Muscle layer of duodenum (tissue), 2 donors: ENCODE measurements around the gene URB2.
"Not testable (repeated sequence)": the region's sequence is repeated elsewhere in the genome, so short reads cannot be mapped to it uniquely, and the experiment has no call there.

Experiments
- H3K27ac ChIP-seq: one replicate; pipeline ENCODE4 v1.7.0; 2013; ENCODE audit warnings: mild to moderate bottlenecking, low read length
- H3K27me3 ChIP-seq: one replicate; pipeline ENCODE4 v1.7.0; 2013; ENCODE audit warnings: low read depth, mild to moderate bottlenecking, control low read depth, low read length
- H3K36me3 ChIP-seq, 2 donors: one replicate each; pipeline ENCODE4 v1.7.0; 2013; ENCODE audit warnings: low read length in 2 of 2, control low read depth in 1 of 2, mild to moderate bottlenecking in 1 of 2; ENCODE audit not compliant: insufficient read depth in 2 of 2, control insufficient read depth in 1 of 2
- H3K4me1 ChIP-seq, 2 donors: one replicate each; pipeline ENCODE4 v1.7.0; 2013; ENCODE audit warnings: low read length in 2 of 2, mild to moderate bottlenecking in 2 of 2, control low read depth in 1 of 2, moderate library complexity in 1 of 2; ENCODE audit not compliant: insufficient read depth in 2 of 2, control insufficient read depth in 1 of 2
- H3K4me3 ChIP-seq, 2 donors: one replicate each; pipeline ENCODE4 v1.7.0; 2013; ENCODE audit warnings: low read length in 2 of 2, low read depth in 1 of 2, mild to moderate bottlenecking in 1 of 2
- H3K9me3 ChIP-seq, 2 donors: one replicate each; pipeline ENCODE4 v1.7.0; 2013; ENCODE audit warnings: low read length in 2 of 2, control low read depth in 1 of 2, mild to moderate bottlenecking in 1 of 2; ENCODE audit not compliant: control insufficient read depth in 1 of 2
- donor health status: healthy.

URB2 gene

GRCh38 chr1:229595876-229596275 is 30.2 kb upstream of the URB2 start:
- H3K27ac ChIP-seq, H3K27me3 ChIP-seq, H3K4me3 ChIP-seq, H3K4me1 ChIP-seq, H3K9me3 ChIP-seq: not testable (repeated sequence)
- peaks cover 16 to 24% of the 10 kb centered on the region in 2 donors for H3K36me3 ChIP-seq

DNA sequence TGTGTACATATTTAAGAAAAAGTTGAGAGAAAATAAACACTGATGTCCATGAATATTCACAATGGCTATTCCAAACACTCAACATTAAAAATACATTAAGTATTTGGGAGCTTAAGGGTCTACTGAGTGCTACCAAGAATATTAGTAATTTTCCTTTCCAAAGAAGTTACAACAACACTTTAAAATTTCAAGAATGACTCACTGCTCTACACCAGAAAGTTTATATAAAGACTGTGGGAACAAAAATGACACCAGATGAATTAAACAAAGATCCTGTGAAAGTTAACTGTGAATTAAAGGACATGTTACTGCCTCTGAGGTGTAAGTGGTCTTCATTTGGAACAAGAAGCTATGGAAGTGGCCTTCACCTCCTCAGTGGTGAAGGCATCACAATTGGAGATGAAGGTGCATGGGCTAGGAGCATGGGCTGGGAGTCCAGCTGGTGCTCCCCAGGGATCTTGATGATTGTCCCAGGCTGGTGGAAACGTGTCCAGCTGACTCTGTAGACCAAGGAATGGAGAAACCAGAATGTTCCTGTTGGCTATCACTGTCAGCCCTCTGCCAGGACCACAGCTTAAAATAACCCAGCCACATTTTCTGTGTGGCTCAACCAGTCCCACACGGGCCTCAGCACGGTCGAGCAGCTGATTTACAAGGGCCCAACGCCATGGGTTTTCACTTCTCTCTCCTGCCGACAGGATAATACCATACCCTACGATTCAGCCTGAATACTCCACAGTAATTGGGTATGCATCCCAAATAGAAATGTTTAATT is 28.9 kb upstream of the URB2 start:
- Histone ChIP-seq H3K4me3 (no peak overlapping the region), H3K36me3 (peaks cover 24 to 28% of the 10 kb centered on the region in 2 donors), H3K27me3 (no peaks in the 10 kb centered on the region), H3K4me1 (peaks cover 4 to 9% of the 10 kb centered on the region in 2 donors), H3K27ac (peak overlapping the region; percentile 87), H3K9me3 (no peaks in the 10 kb centered on the region)

DNA sequence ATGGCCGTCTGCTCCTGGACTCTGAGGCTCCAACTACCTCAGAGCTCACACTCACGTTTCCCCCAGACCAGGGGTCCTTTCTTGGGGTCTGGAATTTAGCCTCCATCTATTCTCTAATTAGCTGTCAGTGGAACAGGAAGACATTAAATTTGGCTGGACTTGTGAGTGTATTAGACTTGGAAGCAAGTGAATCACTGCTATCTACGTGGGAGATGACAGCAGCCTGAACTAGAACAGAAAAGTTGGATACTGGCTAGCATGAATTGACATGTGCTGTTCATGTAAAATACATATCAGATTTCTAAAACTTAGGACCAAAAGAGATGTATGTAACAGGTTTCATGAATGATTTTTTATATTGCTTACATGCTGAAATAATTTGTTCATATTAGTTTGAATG is 28.2 kb upstream of the URB2 start:
- no peak overlapping the region for H3K4me3 ChIP-seq
- peak overlapping the region; percentile 87 for H3K27ac ChIP-seq
- peaks cover 32% of the 10 kb centered on the region in 2 donors for H3K36me3 ChIP-seq
- H3K9me3 ChIP-seq: no peaks in the 10 kb centered on the region
- no peaks in the 10 kb centered on the region for H3K27me3 ChIP-seq
- H3K4me1 ChIP-seq: peaks cover 4 to 13% of the 10 kb centered on the region in 2 donors

DNA sequence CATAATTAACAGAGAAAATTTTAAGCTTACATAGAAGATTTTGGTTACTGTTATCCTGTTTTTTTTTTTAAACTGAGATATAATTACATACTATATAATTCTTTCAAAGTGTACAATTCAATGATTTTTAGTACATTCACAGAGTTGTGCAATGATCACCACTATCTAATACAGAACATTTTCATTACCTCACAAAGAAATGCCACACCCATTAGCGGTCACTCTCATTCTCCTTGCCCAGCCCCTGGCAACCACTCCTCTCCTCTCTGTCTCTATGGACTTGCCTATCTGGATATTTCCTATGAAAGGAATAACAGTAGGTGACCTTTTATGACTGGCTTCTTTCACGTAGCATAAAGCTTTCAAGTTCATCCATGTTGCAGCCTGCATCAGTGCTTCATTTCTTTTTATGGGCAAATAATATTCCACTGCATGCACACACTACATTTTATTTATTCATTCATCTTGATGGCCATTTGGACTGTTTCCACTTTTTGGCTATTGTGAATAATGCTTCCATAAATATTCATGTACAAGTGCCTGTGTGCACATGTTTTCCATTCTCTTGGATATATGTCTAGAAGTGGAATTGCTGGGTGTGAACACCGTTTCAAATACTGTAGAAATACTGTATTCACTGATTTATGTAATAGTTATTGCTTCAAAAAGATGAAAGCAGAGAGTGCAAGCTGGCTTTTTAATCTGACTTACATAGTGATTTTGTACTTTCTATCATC is 26.7 kb upstream of the URB2 start:
- peaks cover 28 to 34% of the 10 kb centered on the region in 2 donors for H3K36me3 ChIP-seq

GRCh38 chr1:229600229-229600628 is 25.8 kb upstream of the URB2 start:
- Histone ChIP-seq H3K4me1 (peaks cover 4 to 14% of the 10 kb centered on the region in 2 donors), H3K27ac (no peak overlapping the region), H3K9me3 (no peaks in the 10 kb centered on the region), H3K4me3 (no peak overlapping the region), H3K27me3 (no peaks in the 10 kb centered on the region), H3K36me3 (peaks cover 23 to 28% of the 10 kb centered on the region in 2 donors)

More for the DNA sequence above, 26.7 kb upstream of the URB2 start:
- Histone ChIP-seq H3K4me1 (peaks cover 4 to 14% of the 10 kb centered on the region in 2 donors), H3K4me3 (no peak overlapping the region), H3K9me3 (no peaks in the 10 kb centered on the region), H3K27ac (no peak overlapping the region), H3K27me3 (no peaks in the 10 kb centered on the region)

DNA sequence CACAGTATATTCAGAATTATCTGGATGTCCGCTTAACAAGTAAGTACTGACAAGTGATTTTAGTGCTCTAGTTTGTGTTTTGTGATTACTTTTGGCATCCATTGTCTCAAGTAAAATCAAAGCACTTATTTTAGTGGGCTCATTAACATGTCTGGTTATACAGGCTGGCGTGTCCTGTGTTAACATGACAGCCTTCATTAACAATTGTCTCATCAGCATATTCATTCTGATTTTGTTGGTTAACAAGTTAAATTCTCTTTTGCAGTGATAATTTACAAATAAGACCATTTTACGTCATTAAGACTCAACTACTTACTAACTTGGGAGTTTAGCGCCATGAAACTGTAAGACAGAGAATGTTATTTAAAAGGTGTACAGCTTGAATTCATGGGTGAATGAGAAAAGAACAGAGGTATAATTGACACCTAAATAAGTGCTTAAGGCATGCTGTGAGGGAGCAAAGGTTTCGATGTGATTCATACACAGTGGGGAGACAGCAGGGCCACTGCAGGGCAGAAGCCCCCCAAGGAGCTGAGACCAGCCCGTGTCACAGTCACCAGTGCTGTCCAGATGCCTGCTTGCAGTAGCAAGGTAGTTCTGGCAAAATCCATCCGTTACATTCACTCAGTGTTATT is 22.6 kb upstream of the URB2 start:
- no peaks in the 10 kb centered on the region for H3K27me3 ChIP-seq
- peaks cover 0 to 5% of the 10 kb centered on the region in 2 donors for H3K4me1 ChIP-seq
- H3K27ac ChIP-seq: no peak overlapping the region
- no peak overlapping the region for H3K4me3 ChIP-seq
- peaks cover 37 to 52% of the 10 kb centered on the region in 2 donors for H3K36me3 ChIP-seq
- no peaks in the 10 kb centered on the region for H3K9me3 ChIP-seq

- H3K9me3 ChIP-seq: no peaks in the 10 kb centered on the region
- H3K27ac ChIP-seq: no peak overlapping the region
- no peak overlapping the region for H3K4me3 ChIP-seq
- peaks cover 0 to 5% of the 10 kb centered on the region in 2 donors for H3K4me1 ChIP-seq
- peaks cover 56 to 72% of the 10 kb centered on the region in 2 donors for H3K36me3 ChIP-seq
- H3K27me3 ChIP-seq: no peaks in the 10 kb centered on the region
Observed at GRCh38 chr1:229607370-229607769, 18.7 kb upstream of the URB2 start.

DNA sequence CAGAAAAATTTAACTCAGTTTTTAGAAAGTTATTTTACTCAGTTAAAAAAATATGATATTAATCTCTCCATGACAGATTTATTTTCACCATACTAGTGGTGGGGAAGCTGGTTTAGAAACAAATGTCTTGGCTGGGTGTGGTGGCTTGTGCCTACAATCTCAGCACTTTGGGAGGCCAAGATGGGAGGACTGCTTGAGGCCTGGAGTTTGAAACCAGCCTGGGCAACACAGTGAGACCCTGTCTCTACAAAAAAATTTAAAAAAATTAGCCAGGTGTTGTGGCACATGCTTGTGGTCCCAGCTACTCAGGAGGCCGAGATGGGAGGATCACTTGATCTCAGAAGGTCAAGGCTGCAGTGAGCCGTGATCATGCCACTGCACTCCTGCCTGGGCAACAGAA is 17.5 kb upstream of the URB2 start:
- H3K4me1 ChIP-seq: no peaks in the 10 kb centered on the region
- H3K27me3 ChIP-seq: no peaks in the 10 kb centered on the region
- H3K27ac ChIP-seq: no peak overlapping the region
- no peak overlapping the region for H3K4me3 ChIP-seq
- no peaks in the 10 kb centered on the region for H3K9me3 ChIP-seq
- peaks cover 58 to 75% of the 10 kb centered on the region in 2 donors for H3K36me3 ChIP-seq

DNA sequence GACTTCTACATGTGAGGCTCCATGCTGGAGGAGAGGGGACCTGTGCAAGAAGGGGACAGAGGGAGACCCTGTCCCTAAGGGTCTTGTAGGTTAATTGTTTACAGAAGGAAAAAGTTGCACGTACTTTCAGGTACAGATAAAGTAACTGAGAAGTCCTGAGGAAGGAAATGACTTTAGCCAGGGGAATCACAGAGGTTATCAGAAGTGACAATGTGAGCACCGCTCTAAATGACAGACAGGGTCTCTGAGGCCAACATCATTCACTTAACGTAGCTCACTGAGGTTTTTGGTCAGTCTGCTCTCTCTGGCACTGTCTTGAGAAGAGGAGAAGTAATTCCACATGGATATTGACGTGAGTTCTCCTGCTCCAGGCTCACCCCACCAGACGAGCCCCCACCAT is 12.1 kb upstream of the URB2 start:
- H3K4me1 ChIP-seq: no peaks in the 10 kb centered on the region
- no peaks in the 10 kb centered on the region for H3K9me3 ChIP-seq
- no peaks in the 10 kb centered on the region for H3K27me3 ChIP-seq
- no peak overlapping the region for H3K27ac ChIP-seq
- peaks cover 42 to 50% of the 10 kb centered on the region in 2 donors for H3K36me3 ChIP-seq
- H3K4me3 ChIP-seq: no peak overlapping the region

- Histone ChIP-seq H3K27me3 (no peaks in the 10 kb centered on the region), H3K4me1 (no peaks in the 10 kb centered on the region), H3K36me3 (peaks cover 35 to 43% of the 10 kb centered on the region in 2 donors), H3K4me3 (no peak overlapping the region), H3K9me3 (no peaks in the 10 kb centered on the region), H3K27ac (no peak overlapping the region)
Observed at GRCh38 chr1:229614701-229615100, 11.3 kb upstream of the URB2 start.

DNA sequence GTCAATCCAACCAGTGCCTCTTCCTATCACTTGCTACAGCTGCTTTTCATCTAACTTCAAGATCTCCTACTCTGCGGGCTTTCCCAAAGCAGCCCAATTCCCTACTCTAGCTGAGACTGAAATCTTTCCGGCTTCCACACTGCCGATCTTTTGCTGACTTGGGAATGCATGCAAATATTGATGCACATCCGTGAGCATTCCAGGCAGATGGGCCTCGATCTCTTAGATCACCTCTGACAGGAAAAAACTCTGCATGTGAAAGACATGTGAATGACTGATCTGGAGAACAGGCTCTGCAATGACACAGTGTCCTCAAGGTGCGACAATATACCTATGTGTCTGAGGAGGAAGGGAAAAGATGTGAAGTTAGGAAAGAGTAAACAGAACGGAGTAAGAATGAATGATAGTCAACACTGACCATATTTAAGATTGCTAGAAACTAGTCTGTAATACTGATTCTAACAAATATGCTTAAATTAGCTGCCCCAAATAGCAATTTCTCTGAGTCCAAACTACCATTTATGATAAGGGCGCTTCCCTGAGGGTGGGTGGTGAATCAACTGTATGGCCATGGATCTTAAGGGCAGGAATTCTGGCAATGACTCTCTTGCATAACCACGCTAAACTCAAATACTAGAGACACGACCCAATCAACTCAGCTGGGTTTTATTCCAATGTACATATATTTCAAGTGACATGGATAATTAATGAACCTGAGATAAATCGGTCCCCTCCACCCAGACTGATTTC is 8.5 kb upstream of the URB2 start:
- H3K27me3 ChIP-seq: no peaks in the 10 kb centered on the region
- H3K36me3 ChIP-seq: peaks cover 15 to 16% of the 10 kb centered on the region in 2 donors
- no peak overlapping the region for H3K27ac ChIP-seq
- H3K9me3 ChIP-seq: no peaks in the 10 kb centered on the region
- no peaks in the 10 kb centered on the region for H3K4me1 ChIP-seq
- H3K4me3 ChIP-seq: no peak overlapping the region
